HG02870 (cell line): ENCODE data around the gene AFAP1L1.

Experiments used
- ATAC-seq: cut with Tn5 transposase; IDR thresholded peaks from one replicate; pipeline ENCODE4 v1.9.1; 2021; ENCODE audit warnings: mild to moderate bottlenecking, moderate library complexity; ENCODE audit not compliant: unreplicated experiment

The AFAP1L1 gene

GRCh38 chr5:149283626-149284480 is 12.2 kb downstream of the AFAP1L1 start:
- ATAC-seq: no peak

GRCh38 chr5:149284501-149284900 is 12.8 kb downstream of the AFAP1L1 start:
- no peak for ATAC-seq

- no peak for ATAC-seq
These were observed 13.5 kb downstream of the AFAP1L1 start for GRCh38 chr5:149285153-149285552.

GRCh38 chr5:149288436-149288835 is 16.8 kb downstream of the AFAP1L1 start:
- no peak for ATAC-seq

GRCh38 chr5:149289301-149289700 is 17.6 kb downstream of the AFAP1L1 start:
- no peak for ATAC-seq

GRCh38 chr5:149294872-149295829 is 23.5 kb downstream of the AFAP1L1 start:
- ATAC-seq: no peak

GRCh38 chr5:149297340-149298025 is 25.8 kb downstream of the AFAP1L1 start:
- ATAC-seq: no peak

GRCh38 chr5:149298163-149298562 is 26.5 kb downstream of the AFAP1L1 start:
- ATAC-seq: no peak

- ATAC-seq: no peak
These were observed 27.3 kb downstream of the AFAP1L1 start for GRCh38 chr5:149298842-149299404.

GRCh38 chr5:149299451-149300054 is 27.9 kb downstream of the AFAP1L1 start:
- no peak for ATAC-seq

- ATAC-seq: no peak
These were observed 28.8 kb downstream of the AFAP1L1 start for GRCh38 chr5:149300441-149300840.

- no peak for ATAC-seq
These were observed 29.5 kb downstream of the AFAP1L1 start for GRCh38 chr5:149301049-149301743.

GRCh38 chr5:149301744-149302380 is 30.2 kb downstream of the AFAP1L1 start:
- ATAC-seq: no peak

- no peak for ATAC-seq
These were observed 31.0 kb downstream of the AFAP1L1 start for GRCh38 chr5:149302641-149303040.

- ATAC-seq: no peak
These were observed 31.6 kb downstream of the AFAP1L1 start for GRCh38 chr5:149303210-149303609.

GRCh38 chr5:149304195-149305078 is 32.8 kb downstream of the AFAP1L1 start:
- no peak for ATAC-seq

GRCh38 chr5:149309354-149309753 is 37.7 kb downstream of the AFAP1L1 start:
- ATAC-seq: no peak

GRCh38 chr5:149310488-149310887 is 38.8 kb downstream of the AFAP1L1 start:
- ATAC-seq: no peak
